ENCODE measurements around the gene CUEDC2. TPM values are rescaled to one million over a fixed set of nuclear protein-coding genes. Genes with fewer than 3 reads are reported as not detected.

Gene CUEDC2
- total and polyA plus RNA-seq, 4 donors = 14.4 to 36.1 (median 24.1) TPM

DNA sequence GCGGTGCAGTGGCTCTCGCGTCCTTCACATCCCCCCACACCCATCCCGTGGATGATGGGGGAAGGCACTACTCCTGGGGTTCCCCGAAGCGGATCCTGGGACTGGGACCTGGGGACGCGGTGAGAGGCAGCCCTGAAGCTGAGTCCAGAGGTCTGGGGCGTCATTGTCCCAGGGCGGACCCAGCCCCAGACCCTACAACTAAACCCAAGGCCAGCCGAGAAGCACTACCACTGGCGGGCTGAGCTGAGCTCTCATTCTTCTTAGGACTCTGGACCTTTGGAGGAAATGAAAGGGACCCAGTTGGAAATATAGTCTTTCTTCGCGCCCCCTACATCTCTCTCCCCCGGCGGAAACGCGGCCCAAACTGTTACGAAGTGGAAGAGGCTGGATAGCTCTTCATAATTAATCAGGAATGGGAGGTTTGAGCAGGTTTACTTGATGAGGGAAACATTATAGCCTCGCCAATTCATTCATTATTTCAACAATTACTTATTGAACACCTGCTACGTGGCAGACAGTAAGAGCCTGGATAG is 12.1 kb downstream of the CUEDC2 start:
- Histone ChIP-seq H3K9me3 (ENCODE audit: control insufficient read depth in 4 of 4, low read length in 3 of 4) (no peaks in the 10 kb centered on the region), H3K27ac (ENCODE audit: low read depth in 1 of 2, low read length in 2 of 2) (peak overlapping the region; percentile 84 to 87), H3K4me3 (ENCODE audit: low read depth in 1 of 3, low read length in 3 of 3) (peak overlapping the region; percentile 86 to 91 (median 87)), H3K9ac (ENCODE audit: low read depth in 1 of 2, low read length in 2 of 2) (peak overlapping the region in 1 of 2 donors; percentile 79), H3K4me1 (ENCODE audit: control insufficient read depth in 4 of 4, insufficient read depth in 4 of 4, low read length in 3 of 4) (peaks cover 12 to 42% (median 30%) of the 10 kb centered on the region in 4 donors), H3K36me3 (ENCODE audit: control insufficient read depth in 4 of 4, insufficient read depth in 3 of 4, low read depth in 1 of 4, low read length in 3 of 4) (peaks cover 0 to 10% (median 0%) of the 10 kb centered on the region in 4 donors), H3K27me3 (ENCODE audit: control insufficient read depth in 4 of 4, insufficient read depth in 4 of 4, low read length in 3 of 4) (no peaks in the 10 kb centered on the region)
- TF ChIP-seq JUND (IDR thresholded peaks at IDR 0.05) (no peak), RAD21 (IDR thresholded peaks at IDR 0.05) (no peak), RXRA (IDR thresholded peaks at IDR 0.05) (no peak), HNF4G (IDR thresholded peaks at IDR 0.05) (no peak), TAF1 (conservative IDR thresholded peaks at IDR 0.05) (no peak), GABPA (IDR thresholded peaks at IDR 0.05 in 1 of 2, conservative IDR thresholded peaks at IDR 0.05 in 1 of 2) (no peak)
- TF ChIP-seq, protein P1, sequence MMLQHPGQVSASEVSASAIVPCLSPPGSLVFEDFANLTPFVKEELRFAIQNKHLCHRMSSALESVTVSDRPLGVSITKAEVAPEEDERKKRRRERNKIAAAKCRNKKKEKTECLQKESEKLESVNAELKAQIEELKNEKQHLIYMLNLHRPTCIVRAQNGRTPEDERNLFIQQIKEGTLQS (IDR thresholded peaks at IDR 0.05) = no peak
- 2% methylated on average over 21 of the region's 21 CpGs for WGBS
- DNase-seq (ENCODE audit: low spot score) = no peak

GRCh38 chr10:102419269-102420180 is 12.8 kb downstream of the CUEDC2 start:
- Histone ChIP-seq H3K4me1 (ENCODE audit: control insufficient read depth in 4 of 4, insufficient read depth in 4 of 4, low read length in 3 of 4) (peaks cover 12 to 42% (median 30%) of the 10 kb centered on the region in 4 donors), H3K9me3 (ENCODE audit: control insufficient read depth in 4 of 4, low read length in 3 of 4) (no peaks in the 10 kb centered on the region), H3K27me3 (ENCODE audit: control insufficient read depth in 4 of 4, insufficient read depth in 4 of 4, low read length in 3 of 4) (no peaks in the 10 kb centered on the region), H3K27ac (ENCODE audit: low read depth in 1 of 2, low read length in 2 of 2) (no peak overlapping the region), H3K9ac (ENCODE audit: low read depth in 1 of 2, low read length in 2 of 2) (no peak overlapping the region), H3K36me3 (ENCODE audit: control insufficient read depth in 4 of 4, insufficient read depth in 3 of 4, low read depth in 1 of 4, low read length in 3 of 4) (peaks cover 0 to 8% (median 0%) of the 10 kb centered on the region in 4 donors), H3K4me3 (ENCODE audit: low read depth in 1 of 3, low read length in 3 of 3) (peak overlapping the region; percentile 86 to 91 (median 87))
- peak; percentile 69 for DNase-seq (ENCODE audit: low spot score)
- 2% methylated on average over 54 of the region's 54 CpGs for WGBS
- TF ChIP-seq NR2F2 (IDR thresholded peaks at IDR 0.05) = no peak
- TF ChIP-seq, protein P2, sequence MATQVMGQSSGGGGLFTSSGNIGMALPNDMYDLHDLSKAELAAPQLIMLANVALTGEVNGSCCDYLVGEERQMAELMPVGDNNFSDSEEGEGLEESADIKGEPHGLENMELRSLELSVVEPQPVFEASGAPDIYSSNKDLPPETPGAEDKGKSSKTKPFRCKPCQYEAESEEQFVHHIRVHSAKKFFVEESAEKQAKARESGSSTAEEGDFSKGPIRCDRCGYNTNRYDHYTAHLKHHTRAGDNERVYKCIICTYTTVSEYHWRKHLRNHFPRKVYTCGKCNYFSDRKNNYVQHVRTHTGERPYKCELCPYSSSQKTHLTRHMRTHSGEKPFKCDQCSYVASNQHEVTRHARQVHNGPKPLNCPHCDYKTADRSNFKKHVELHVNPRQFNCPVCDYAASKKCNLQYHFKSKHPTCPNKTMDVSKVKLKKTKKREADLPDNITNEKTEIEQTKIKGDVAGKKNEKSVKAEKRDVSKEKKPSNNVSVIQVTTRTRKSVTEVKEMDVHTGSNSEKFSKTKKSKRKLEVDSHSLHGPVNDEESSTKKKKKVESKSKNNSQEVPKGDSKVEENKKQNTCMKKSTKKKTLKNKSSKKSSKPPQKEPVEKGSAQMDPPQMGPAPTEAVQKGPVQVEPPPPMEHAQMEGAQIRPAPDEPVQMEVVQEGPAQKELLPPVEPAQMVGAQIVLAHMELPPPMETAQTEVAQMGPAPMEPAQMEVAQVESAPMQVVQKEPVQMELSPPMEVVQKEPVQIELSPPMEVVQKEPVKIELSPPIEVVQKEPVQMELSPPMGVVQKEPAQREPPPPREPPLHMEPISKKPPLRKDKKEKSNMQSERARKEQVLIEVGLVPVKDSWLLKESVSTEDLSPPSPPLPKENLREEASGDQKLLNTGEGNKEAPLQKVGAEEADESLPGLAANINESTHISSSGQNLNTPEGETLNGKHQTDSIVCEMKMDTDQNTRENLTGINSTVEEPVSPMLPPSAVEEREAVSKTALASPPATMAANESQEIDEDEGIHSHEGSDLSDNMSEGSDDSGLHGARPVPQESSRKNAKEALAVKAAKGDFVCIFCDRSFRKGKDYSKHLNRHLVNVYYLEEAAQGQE (IDR thresholded peaks at IDR 0.05) = peak; percentile 99

DNA sequence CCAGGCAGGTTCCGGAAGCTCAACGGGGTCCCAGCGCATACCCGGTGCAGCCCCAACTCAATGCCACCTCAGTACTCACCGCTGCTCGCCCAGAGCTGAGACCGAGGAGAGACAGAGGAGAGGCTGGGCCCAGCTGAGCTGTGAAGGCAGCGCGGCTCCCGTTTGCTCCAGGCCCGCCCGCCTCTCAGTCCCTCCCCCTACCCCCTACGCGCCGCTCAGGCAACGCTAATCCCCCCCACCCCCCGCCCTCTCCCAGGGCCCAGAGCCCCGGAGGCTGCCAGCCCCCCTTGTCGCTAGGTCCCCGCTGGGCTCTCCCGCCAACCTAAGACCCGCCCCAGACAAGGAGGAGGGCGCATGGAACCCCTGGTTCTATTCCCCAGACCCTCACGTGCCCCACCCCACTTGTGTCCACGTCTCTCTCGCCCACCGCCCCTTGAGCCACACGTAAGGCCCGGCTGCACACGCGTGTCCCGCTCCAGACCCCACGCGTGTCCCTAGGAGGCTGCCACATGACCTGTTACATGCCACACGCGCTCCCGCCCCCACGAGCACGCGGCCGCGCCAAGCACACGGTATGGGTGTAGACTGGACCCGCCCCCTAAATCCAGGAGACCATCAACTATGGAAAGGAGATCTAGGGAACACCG is 13.6 kb downstream of the CUEDC2 start, which contains the start of gene PSD:
Gene PSD (minus strand): TSS at position 164 of the 647 bp plus-strand sequence. CDS start 1,747 bp downstream, outside the sequence.
- H3K4me3 ChIP-seq (ENCODE audit: low read depth in 1 of 3, low read length in 3 of 3) = peak within 1 kb of the TSS; percentile 86 to 91 (median 87)
- H3K27me3 ChIP-seq (ENCODE audit: control insufficient read depth in 4 of 4, insufficient read depth in 4 of 4, low read length in 3 of 4) = no peaks in the 10 kb centered on the region
- peaks cover 12 to 42% (median 30%) of the 10 kb centered on the region in 4 donors for H3K4me1 ChIP-seq (ENCODE audit: control insufficient read depth in 4 of 4, insufficient read depth in 4 of 4, low read length in 3 of 4)
- 8% methylated on average over 45 of the region's 45 CpGs for WGBS
- DNase-seq (ENCODE audit: low spot score) = no peak
- H3K36me3 ChIP-seq (ENCODE audit: control insufficient read depth in 4 of 4, insufficient read depth in 3 of 4, low read depth in 1 of 4, low read length in 3 of 4) = peaks cover 0 to 2% (median 0%) of the 10 kb centered on the region in 4 donors
- no peak within 1 kb of the TSS for H3K27ac ChIP-seq (ENCODE audit: low read depth in 1 of 2, low read length in 2 of 2)
- H3K9me3 ChIP-seq (ENCODE audit: control insufficient read depth in 4 of 4, low read length in 3 of 4) = no peaks in the 10 kb centered on the region
- no peak within 1 kb of the TSS for H3K9ac ChIP-seq (ENCODE audit: low read depth in 1 of 2, low read length in 2 of 2)
- TF ChIP-seq JUND (IDR thresholded peaks at IDR 0.05) = no peak
- no peak for TF ChIP-seq YY1 (IDR thresholded peaks at IDR 0.05)
- no peak for TF ChIP-seq HNF4G (IDR thresholded peaks at IDR 0.05)
- TF ChIP-seq, protein P3, sequence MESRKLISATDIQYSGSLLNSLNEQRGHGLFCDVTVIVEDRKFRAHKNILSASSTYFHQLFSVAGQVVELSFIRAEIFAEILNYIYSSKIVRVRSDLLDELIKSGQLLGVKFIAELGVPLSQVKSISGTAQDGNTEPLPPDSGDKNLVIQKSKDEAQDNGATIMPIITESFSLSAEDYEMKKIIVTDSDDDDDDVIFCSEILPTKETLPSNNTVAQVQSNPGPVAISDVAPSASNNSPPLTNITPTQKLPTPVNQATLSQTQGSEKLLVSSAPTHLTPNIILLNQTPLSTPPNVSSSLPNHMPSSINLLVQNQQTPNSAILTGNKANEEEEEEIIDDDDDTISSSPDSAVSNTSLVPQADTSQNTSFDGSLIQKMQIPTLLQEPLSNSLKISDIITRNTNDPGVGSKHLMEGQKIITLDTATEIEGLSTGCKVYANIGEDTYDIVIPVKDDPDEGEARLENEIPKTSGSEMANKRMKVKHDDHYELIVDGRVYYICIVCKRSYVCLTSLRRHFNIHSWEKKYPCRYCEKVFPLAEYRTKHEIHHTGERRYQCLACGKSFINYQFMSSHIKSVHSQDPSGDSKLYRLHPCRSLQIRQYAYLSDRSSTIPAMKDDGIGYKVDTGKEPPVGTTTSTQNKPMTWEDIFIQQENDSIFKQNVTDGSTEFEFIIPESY (IDR thresholded peaks at IDR 0.05) = no peak
- TF ChIP-seq, protein P4, sequence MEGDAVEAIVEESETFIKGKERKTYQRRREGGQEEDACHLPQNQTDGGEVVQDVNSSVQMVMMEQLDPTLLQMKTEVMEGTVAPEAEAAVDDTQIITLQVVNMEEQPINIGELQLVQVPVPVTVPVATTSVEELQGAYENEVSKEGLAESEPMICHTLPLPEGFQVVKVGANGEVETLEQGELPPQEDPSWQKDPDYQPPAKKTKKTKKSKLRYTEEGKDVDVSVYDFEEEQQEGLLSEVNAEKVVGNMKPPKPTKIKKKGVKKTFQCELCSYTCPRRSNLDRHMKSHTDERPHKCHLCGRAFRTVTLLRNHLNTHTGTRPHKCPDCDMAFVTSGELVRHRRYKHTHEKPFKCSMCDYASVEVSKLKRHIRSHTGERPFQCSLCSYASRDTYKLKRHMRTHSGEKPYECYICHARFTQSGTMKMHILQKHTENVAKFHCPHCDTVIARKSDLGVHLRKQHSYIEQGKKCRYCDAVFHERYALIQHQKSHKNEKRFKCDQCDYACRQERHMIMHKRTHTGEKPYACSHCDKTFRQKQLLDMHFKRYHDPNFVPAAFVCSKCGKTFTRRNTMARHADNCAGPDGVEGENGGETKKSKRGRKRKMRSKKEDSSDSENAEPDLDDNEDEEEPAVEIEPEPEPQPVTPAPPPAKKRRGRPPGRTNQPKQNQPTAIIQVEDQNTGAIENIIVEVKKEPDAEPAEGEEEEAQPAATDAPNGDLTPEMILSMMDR (IDR thresholded peaks at IDR 0.05; ENCODE audit: low read depth, low read length, missing input control) = no peak
- TF ChIP-seq, protein P2 (IDR thresholded peaks at IDR 0.05) = no peak

All from liver (tissue), 9 donors.